ENCODE data around the gene CSRP2. TPM values are rescaled to one million over a fixed set of nuclear protein-coding genes. Genes with fewer than 3 reads are reported as not detected.

CSRP2 gene
- total RNA-seq, 4 donors from 2014 or later = 14.1 to 69.0 (median 29.7) TPM

DNA sequence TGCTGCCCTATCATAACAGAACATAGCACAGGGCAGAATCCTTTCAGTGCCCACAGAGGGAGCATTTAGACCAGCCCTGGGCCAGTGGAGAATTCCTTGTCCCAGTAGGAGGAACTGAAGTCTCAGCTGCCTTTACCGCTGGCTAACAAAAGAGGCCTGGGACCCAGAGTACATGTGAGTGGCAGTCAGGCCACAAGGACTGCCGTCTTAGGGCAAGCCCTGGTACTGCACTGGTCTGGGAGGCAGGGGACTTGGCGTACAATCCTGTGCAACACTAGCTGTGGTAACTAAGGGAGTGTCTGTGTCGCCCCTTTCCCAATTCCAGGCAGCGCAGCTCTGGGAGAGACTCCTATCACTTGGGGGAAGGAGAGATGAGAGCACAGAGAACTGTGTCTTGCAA, 17.0 kb upstream of the CSRP2 start:
- DNase-seq = no peak
- TF ChIP-seq POLR2A (IDR thresholded peaks at IDR 0.05) (no peak), CTCF (IDR thresholded peaks at IDR 0.05) (no peak)
- Histone ChIP-seq H3K27ac (no peak overlapping the region), H3K9me3 (no peaks in the 10 kb centered on the region), H3K4me3 (no peak overlapping the region), H3K36me3 (no peaks in the 10 kb centered on the region), H3K27me3 (no peaks in the 10 kb centered on the region), H3K4me1 (no peaks in the 10 kb centered on the region)
- intact Hi-C loops (cut with DNase I; ENCODE audit: low total_unique reads) = no loop called here

DNA sequence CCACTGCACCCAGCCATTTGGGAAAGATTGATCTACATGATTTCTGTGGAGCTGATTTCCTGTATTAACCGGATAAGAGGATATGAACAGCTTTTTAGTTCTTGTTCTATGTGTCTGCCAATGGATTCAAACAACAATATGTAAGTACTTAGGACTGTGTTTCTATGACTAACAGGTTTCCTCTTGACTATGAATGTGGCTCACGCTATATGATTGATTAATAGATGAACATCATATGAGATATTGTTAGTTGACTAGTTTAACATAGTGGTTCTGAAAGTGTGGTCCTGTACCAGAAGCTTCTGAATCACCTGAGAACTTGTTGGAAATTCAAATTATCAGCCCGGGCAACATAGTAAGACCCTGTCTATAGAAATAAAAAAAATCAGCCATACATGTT, 12.8 kb upstream of the CSRP2 start:
- Histone ChIP-seq H3K9me3 (no peaks in the 10 kb centered on the region), H3K4me3 (no peak overlapping the region), H3K27me3 (no peaks in the 10 kb centered on the region), H3K4me1 (no peaks in the 10 kb centered on the region), H3K36me3 (no peaks in the 10 kb centered on the region), H3K27ac (no peak overlapping the region)
- TF ChIP-seq POLR2A (IDR thresholded peaks at IDR 0.05) (no peak), CTCF (IDR thresholded peaks at IDR 0.05) (no peak)
- DNase-seq = no peak
- intact Hi-C loops (cut with DNase I; ENCODE audit: low total_unique reads) = no loop called here

DNA sequence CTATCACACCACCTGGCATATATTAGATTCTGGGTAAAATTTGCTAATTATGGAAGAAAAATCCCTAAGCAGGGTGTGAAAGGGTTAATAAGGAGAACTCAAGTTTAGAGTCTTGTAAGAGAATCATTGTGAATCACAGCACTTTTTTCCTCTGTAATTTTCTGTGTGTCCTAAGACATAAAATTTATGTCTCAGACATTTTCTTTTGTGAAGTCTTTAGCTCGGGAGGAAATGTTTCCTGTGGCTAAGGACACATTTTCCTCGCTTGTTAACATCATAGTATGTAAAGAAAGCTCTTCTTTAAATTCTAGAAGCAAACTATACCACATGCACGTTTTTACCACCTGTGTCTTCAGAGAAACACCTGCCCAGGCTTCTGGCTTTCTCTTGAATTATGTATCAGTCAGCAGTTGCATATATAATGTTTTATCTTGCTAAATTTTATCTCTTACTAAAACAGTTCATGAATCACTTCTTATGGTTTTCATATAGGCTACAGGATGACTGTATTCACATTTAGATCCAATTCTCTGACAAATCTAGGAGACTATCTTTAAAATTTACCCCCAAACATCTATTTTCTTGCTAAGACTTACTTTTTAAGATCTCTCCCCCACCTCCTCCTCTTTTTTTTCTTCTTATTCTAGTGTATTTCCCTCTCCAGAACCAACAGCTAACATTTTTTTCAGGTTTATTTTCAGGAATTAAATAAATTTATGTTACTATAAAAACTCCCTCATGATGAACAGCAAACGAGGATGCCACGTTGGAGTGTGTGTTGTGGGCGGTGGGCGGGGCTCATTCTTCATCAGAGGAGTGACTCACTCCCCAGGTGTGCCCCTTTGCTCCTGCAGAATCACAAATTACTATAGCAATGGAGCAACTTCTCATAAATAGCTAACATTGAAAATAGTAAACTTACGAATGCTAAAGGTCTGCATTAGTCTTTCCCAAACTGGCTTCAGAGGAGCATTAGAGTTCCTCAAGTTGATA, 11.6 kb upstream of the CSRP2 start:
- TF ChIP-seq POLR2A (IDR thresholded peaks at IDR 0.05) (no peak), CTCF (IDR thresholded peaks at IDR 0.05) (no peak)
- Histone ChIP-seq H3K27ac (no peak overlapping the region), H3K9me3 (no peaks in the 10 kb centered on the region), H3K4me3 (no peak overlapping the region), H3K4me1 (no peaks in the 10 kb centered on the region), H3K36me3 (no peaks in the 10 kb centered on the region), H3K27me3 (no peaks in the 10 kb centered on the region)
- intact Hi-C loops (cut with DNase I; ENCODE audit: low total_unique reads) = no loop called here
- DNase-seq = no peak

- Histone ChIP-seq H3K36me3 (no peaks in the 10 kb centered on the region), H3K4me3 (no peak overlapping the region), H3K27me3 (no peaks in the 10 kb centered on the region), H3K27ac (no peak overlapping the region), H3K9me3 (no peaks in the 10 kb centered on the region), H3K4me1 (no peaks in the 10 kb centered on the region)
- intact Hi-C loops (cut with DNase I; ENCODE audit: low total_unique reads) = no loop called here
- TF ChIP-seq CTCF (IDR thresholded peaks at IDR 0.05) (no peak), POLR2A (IDR thresholded peaks at IDR 0.05) (no peak)
- DNase-seq = no peak
Measured at GRCh38 chr12:76888775-76889174, 10.0 kb upstream of the CSRP2 start.

DNA sequence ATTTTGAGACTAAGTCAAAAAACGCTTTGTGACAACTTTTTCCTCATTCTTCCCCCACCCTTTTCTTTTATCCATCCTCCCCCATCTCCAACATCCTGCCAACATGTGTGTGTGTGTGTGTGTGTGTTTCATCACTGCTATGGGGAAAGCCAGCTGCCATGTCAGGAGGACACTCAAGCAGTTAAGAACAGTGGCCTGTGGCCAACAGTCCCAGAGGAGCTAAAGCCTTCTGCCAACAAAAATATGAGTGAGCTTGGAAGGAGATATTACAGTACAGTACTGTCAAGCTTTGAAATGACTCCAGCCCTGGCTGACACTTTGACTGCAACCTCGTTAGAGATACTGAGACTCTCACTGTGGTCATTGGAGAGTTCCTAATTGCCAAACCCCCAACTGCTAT, 5.0 kb upstream of the CSRP2 start:
- H3K4me1 ChIP-seq = no peaks in the 10 kb centered on the region
- H3K27ac ChIP-seq = no peak overlapping the region
- H3K27me3 ChIP-seq = no peaks in the 10 kb centered on the region
- no peak for TF ChIP-seq CTCF (IDR thresholded peaks at IDR 0.05)
- no peaks in the 10 kb centered on the region for H3K9me3 ChIP-seq
- no peak overlapping the region for H3K4me3 ChIP-seq
- DNase-seq = peak; percentile 26 to 27
- H3K36me3 ChIP-seq = no peaks in the 10 kb centered on the region
- intact Hi-C loops (cut with DNase I; ENCODE audit: low total_unique reads) = no loop called here
